D721Med (cell line): ENCODE data around the gene DGKB.

Experiments
- DNase-seq: peaks from one replicate; pipeline ENCODE4 v3.0.0; 2011; ENCODE audit warnings: low spot score; ENCODE audit not compliant: insufficient read length
- FAIRE-seq: peaks from 2 replicates; lab custom pipeline; 2011; peaks lifted over from hg19 to GRCh38; lab: Jason Lieb, UNC
- CTCF ChIP-seq: IDR thresholded peaks from 2 replicates; pipeline ENCODE4 v1.5.1; 2012; ENCODE audit warnings: mild to moderate bottlenecking, control low read depth; ENCODE audit not compliant: insufficient read depth; ENCODE audit errors: missing control alignments

Gene DGKB

DNA sequence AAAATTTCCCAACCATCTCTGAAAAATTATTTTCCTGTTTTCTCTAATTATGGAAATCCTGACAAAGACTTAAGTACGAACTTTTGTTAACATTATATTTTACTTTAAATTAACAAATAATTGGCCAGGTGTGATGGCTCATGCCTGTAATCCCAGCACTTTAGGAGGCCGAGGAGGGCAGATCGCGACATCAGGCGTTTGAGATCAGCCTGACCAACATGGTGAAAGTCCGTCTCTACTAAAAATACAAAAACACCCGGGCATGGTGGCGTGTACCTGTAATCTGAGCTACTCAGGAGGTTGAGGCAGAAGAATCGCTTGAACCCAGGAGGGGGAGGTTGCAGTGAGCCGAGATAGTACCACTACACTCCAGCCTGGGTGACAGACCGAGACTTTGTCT, 32.2 kb downstream of the DGKB start:
- no peak for TF ChIP-seq CTCF
- FAIRE-seq (no peak), DNase-seq (no peak)

GRCh38 chr7:14868937-14869336, 33.6 kb downstream of the DGKB start:
- no peak for TF ChIP-seq CTCF
- FAIRE-seq: no peak
- no peak for DNase-seq

DNA sequence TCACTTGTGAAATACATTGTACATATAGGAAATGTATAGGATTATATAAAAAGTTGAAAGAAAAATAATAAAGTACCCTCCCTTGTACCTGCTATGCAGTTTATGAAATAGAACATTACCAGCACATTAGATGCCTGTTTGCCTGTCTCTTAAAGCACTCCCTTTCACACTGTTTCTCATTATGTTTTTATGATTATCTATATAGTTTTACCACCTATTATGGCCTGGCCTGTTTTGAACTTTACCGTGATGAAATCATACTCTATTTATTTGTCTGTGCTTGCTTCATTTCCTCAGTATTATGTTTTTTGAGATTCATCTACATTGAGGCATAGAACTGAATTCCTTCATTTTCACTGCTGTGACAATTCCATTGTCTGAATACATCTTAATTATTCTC, 41.1 kb downstream of the DGKB start:
- TF ChIP-seq CTCF: no peak
- FAIRE-seq (no peak), DNase-seq (no peak)

- FAIRE-seq (no peak), DNase-seq (no peak)
- TF ChIP-seq CTCF: no peak
Measured at GRCh38 chr7:14859267-14859666, 43.3 kb downstream of the DGKB start.

- FAIRE-seq (no peak), DNase-seq (no peak)
- no peak for TF ChIP-seq CTCF
Measured at GRCh38 chr7:14858866-14859265, 43.7 kb downstream of the DGKB start.

- FAIRE-seq: peak; percentile 61
- no peak for TF ChIP-seq CTCF
- no peak for DNase-seq
Measured at GRCh38 chr7:14858410-14858809, 44.1 kb downstream of the DGKB start.

GRCh38 chr7:14855033-14855794, 47.3 kb downstream of the DGKB start:
- FAIRE-seq (peak; percentile 70), DNase-seq (no peak)
- TF ChIP-seq CTCF: no peak
